ENCODE measurements around the gene OMA1. TPM values are rescaled to one million over a fixed set of nuclear protein-coding genes. Genes with fewer than 3 reads are reported as not detected.
"Not testable (repeated sequence)": the region's sequence is repeated elsewhere in the genome, so short reads cannot be mapped to it uniquely, and the experiment has no call there.

The OMA1 gene
- total RNA-seq, 4 donors from 2014 or later, result 50.6 to 67.6 (median 58.5) TPM

DNA sequence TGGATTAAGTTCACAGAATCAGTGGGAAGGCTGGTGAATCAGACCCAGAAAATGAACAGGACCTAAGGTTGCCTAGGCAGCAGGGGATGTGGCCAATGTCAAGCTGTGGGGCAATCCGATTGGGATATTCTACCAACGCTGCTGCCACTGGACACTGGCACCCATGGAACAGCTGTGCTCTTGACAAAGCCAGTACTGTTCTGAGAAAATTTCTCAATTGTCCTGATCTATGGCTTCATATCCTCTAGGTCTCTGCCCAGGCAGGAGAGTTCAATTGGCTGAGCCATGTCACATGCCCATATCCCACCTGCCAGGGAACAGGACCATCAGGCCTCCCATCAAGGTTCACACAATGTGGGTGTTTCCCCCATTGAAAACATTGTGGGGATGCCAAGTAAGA, 24.3 kb upstream of the OMA1 start:
- TF ChIP-seq POLR2A (IDR thresholded peaks at IDR 0.05) (no peak), CTCF (IDR thresholded peaks at IDR 0.05) (no peak)
- no peak overlapping the region for H3K4me3 ChIP-seq (replicated peaks in 1 of 3)
- no peaks in the 10 kb centered on the region for H3K36me3 ChIP-seq
- 84 to 100% methylated on average over 2 of the region's 2 CpGs for WGBS, 2 donors
- H3K4me1 ChIP-seq, result peaks cover 20 to 27% of the 10 kb centered on the region in 2 donors
- intact Hi-C loops (cut with DNase I), result no loop called here
- H3K27me3 ChIP-seq, result no peaks in the 10 kb centered on the region
- no peak for DNase-seq
- H3K9me3 ChIP-seq, result no peaks in the 10 kb centered on the region
- no peak overlapping the region for H3K27ac ChIP-seq

- TF ChIP-seq CTCF (IDR thresholded peaks at IDR 0.05), result no peak
- TF ChIP-seq POLR2A (IDR thresholded peaks at IDR 0.05), result no peak
- Histone ChIP-seq H3K27ac (no peak overlapping the region), H3K4me1 (peaks cover 20 to 27% of the 10 kb centered on the region in 2 donors), H3K9me3 (no peaks in the 10 kb centered on the region), H3K36me3 (no peaks in the 10 kb centered on the region), H3K4me3 (replicated peaks in 1 of 3) (no peak overlapping the region), H3K27me3 (no peaks in the 10 kb centered on the region)
- DNase-seq, result no peak
- intact Hi-C loops (cut with DNase I), result no loop called here
Measured at GRCh38 chr1:58570094-58570493, 23.6 kb upstream of the OMA1 start.

DNA sequence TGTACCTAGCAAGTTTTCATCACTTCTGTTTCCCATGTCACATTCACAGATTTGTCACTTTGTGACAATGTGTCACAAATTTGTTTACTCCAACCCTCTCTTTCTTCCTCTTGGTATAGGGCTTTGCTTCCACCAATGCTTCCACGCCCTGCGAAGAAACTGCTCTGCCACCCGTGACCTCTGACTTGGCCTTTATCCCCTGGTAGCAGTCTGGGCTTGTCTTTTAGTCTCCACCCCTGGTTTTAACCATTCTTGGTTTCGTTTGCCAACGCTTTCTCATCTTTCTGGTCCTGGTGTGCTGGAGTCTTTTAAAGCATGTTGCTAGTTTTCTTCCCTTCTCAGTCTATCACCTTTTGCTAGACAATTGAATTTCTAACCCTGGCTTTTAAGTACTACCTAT, 22.4 kb upstream of the OMA1 start:
- Histone ChIP-seq H3K4me3 (replicated peaks in 1 of 3) (no peak overlapping the region), H3K9me3 (no peaks in the 10 kb centered on the region), H3K27ac (no peak overlapping the region), H3K27me3 (no peaks in the 10 kb centered on the region), H3K36me3 (no peaks in the 10 kb centered on the region), H3K4me1 (peaks cover 16 to 22% of the 10 kb centered on the region in 2 donors)
- TF ChIP-seq POLR2A (IDR thresholded peaks at IDR 0.05) (no peak), CTCF (IDR thresholded peaks at IDR 0.05) (no peak)
- intact Hi-C loops (cut with DNase I), result no loop called here
- no peak for DNase-seq
- 90% methylated on average over 5 of the region's 5 CpGs for WGBS, 2 donors

- no peak for DNase-seq
- Histone ChIP-seq H3K36me3 (no peaks in the 10 kb centered on the region), H3K27me3 (no peaks in the 10 kb centered on the region), H3K4me1 (peaks cover 11 to 17% of the 10 kb centered on the region in 2 donors), H3K4me3 (replicated peaks in 1 of 3) (no peak overlapping the region), H3K27ac (no peak overlapping the region), H3K9me3 (no peaks in the 10 kb centered on the region)
- intact Hi-C loops (cut with DNase I), result no loop called here
- TF ChIP-seq CTCF (IDR thresholded peaks at IDR 0.05) (no peak), POLR2A (IDR thresholded peaks at IDR 0.05) (no peak)
- WGBS, 2 donors, result 76% methylated on average over 4 of the region's 4 CpGs
Measured at GRCh38 chr1:58568271-58568860, 21.8 kb upstream of the OMA1 start.

- TF ChIP-seq POLR2A (IDR thresholded peaks at IDR 0.05), result no peak
- TF ChIP-seq CTCF (IDR thresholded peaks at IDR 0.05), result no peak
- Histone ChIP-seq H3K9me3 (no peaks in the 10 kb centered on the region), H3K4me3 (replicated peaks in 1 of 3) (no peak overlapping the region), H3K4me1 (no peaks in the 10 kb centered on the region), H3K36me3 (no peaks in the 10 kb centered on the region), H3K27ac (no peak overlapping the region), H3K27me3 (no peaks in the 10 kb centered on the region)
- WGBS, 2 donors, result 94 to 95% methylated on average over 3 of the region's 3 CpGs
- no peak for DNase-seq
- intact Hi-C loops (cut with DNase I), result no loop called here
Measured at GRCh38 chr1:58566339-58566738, 19.8 kb upstream of the OMA1 start.

- H3K27ac ChIP-seq; intact Hi-C loops (cut with DNase I); H3K9me3 ChIP-seq; H3K4me1 ChIP-seq; H3K4me3 ChIP-seq (replicated peaks in 1 of 3); DNase-seq; H3K27me3 ChIP-seq; H3K36me3 ChIP-seq: not testable (repeated sequence)
- WGBS, 2 donors, result 88 to 93% methylated on average over 1 of the region's 1 CpG
Measured at GRCh38 chr1:58563715-58564114, 17.2 kb upstream of the OMA1 start.

Measured in thyroid gland (tissue), 4 donors.